ENCODE measurements around the gene ATP11C.
"Not testable (repeated sequence)": the region's sequence is repeated elsewhere in the genome, so short reads cannot be mapped to it uniquely, and the experiment has no call there.

Gene ATP11C

DNA sequence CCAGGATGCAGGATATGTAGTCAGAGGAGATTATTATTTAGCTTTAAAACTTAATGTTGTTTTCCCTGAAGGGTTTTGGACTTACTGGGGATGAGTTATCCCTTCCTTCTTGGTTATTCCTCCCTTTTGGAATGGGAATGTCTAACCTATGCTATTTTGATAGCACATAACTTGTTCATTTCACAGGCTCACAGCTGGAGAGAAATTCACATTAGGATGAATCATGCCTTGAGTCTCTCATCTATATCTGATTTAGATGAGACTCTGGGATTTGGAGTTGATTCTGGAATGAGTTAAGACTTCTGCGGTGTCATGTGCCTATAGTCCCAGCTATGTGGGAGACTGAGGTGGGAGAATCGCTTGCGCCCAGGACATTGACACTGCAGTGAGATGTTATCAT lies 81.1 kb downstream of the ATP11C start:
- DNase-seq, result no peak

GRCh38 chrX:139850968-139851367 lies 81.9 kb downstream of the ATP11C start:
- DNase-seq, result no peak

- DNase-seq, result no peak
Measured at GRCh38 chrX:139844884-139845283, 88.0 kb downstream of the ATP11C start.

DNA sequence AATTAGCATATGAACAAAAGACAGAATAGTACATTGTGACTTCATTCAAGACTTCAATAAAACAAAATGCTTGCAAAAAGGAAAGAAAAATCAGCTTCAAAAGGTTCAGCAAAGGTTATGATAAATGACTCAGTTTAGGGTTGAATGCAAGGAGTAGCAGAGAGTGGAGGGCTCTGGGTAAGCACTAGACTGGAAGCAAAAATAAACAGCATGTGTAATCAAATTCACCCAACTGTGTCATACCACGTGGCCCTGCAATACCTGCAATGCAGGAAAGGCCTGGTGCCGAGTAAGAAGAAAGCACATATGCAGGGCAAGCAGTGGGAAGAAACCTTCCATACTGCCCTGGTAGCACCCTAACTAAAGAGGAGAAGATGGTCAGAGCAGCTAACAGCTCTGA lies 88.7 kb downstream of the ATP11C start:
- DNase-seq, result no peak

DNA sequence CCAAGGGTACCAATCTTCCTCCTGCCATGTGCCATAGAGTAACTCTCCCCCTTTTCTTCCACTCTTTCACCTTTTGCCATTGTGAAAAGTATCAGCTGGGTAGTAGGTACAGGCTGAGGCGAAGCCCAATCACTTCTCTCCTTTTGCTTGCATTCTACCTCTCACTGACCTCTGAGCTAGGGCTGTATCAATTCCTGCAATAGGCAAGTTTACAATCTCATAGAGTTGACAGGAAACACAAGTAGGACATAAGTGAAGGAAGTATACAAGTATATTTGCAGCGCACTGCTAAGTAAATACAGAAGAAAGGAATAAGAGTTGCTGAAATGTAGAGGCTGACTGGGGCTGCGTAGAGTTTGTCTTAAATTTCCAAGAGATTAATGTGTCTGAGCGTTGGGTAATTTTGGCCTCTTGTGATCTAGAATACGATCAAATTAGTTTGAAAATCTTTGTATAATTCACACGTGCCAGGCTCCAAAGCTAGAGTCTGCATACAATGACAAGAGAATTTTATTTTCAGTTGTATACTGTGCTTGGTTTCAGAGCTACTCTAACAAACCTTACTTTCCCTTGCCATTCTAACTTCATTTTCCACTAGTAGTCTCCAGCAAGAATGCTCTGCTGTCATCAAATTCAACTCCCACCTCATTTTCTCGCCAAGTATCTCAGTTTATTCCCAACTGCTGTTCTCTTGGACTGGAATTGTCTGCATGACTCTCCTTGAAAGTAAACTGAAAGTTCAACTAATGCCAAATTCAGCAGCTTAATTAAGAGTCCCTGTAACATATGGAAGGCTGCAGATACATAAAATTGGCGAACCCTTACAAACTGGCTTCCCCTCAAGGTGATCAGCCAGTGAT lies 90.3 kb downstream of the ATP11C start:
- DNase-seq, result no peak

GRCh38 chrX:139836335-139836734 lies 96.5 kb downstream of the ATP11C start:
- not testable (repeated sequence) for DNase-seq

- no peak for DNase-seq
Measured at GRCh38 chrX:139834879-139835278, 98.0 kb downstream of the ATP11C start.

- DNase-seq, result no peak
Measured at GRCh38 chrX:139832718-139833309, 100.0 kb downstream of the ATP11C start.

GRCh38 chrX:139831675-139832456 lies 101.0 kb downstream of the ATP11C start:
- no peak for DNase-seq

- DNase-seq, result no peak
Measured at GRCh38 chrX:139831017-139831416, 101.8 kb downstream of the ATP11C start.

GRCh38 chrX:139828830-139829229 lies 104.0 kb downstream of the ATP11C start:
- no peak for DNase-seq

DNA sequence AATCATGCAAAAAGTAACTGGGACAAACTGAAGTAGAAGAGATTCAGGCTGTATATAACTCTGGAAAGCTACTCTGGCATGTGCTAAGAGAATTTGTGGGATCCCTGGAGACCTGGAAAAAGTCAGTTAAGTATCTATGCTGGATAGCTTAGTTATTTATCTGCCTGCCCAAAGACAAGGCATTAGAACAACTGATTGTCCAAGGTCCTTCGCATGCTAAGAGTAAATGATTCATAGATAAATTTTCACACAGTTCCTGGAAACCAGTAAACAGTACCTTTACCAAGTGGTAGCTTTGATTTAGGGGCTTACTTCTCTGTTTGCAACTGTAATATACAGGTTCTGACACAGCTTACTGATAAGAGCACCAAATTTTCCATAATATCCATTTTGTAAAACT lies 104.8 kb downstream of the ATP11C start:
- no peak for DNase-seq

DNA sequence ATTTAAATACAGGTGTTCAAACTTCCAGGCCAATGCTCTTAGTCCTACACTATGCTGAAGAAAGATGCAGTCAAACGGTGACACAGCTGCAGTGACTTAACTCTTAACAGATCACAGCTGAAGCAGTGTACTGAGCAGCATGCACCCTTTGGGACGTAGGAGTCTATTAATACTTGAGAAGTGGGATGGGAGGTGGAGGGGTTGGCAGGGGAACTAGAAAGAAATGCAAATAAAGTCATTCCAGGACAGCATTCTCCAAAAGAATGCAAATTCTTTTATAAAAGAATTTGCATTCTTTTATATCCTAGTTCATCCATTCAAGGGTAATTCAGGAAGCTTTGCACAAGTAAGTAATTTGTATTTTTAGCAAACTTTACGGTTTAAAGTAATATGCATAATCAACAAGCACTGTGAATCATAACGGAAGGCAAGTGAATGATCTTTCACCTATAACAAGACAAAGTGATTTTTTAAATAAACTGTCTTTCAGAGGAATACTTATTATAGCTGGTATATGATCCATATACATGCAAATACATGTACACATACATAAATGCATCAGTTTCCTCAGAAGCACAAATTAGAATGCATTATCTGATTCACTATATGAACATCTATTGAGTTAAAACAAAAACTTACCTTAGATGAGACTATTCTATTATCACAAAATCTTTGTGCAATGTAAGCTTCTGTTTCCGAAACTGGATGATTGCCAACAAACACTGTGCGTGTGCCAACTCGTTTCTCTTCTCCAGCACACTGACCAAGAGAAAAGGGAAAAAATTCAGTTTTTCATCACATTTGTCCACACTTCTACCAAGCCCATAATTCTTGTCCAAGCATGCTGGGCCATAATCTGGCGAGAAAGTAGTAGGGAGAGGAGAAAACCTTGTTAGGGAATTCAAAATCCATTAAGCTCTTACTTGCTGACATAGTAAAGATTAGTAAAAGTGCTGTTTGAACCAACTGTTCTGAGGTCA lies 106.5 kb downstream of the ATP11C start:
- no peak for DNase-seq

DNA sequence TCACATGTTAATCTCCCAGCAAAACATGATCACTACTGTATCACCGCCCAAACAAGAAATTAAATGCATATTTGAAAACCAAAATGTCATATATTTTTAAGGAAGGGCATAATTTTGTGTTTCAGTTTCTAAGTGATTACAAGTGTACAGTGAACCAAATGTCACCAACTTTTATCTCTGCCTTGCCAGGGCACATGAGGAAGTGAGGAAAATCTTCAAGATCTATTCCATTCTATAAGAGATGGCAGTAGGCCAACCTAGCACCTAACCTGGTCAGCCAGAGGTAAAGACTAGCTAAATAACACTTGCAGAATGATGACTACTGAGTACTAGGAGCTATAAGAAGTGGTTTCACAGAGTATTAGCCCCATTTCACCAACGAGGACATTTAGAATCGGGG lies 107.2 kb downstream of the ATP11C start:
- DNase-seq, result no peak

GRCh38 chrX:139823806-139824205 lies 109.0 kb downstream of the ATP11C start:
- DNase-seq, result no peak

GRCh38 chrX:139820358-139820984 lies 112.4 kb downstream of the ATP11C start:
- DNase-seq, result no peak

DNA sequence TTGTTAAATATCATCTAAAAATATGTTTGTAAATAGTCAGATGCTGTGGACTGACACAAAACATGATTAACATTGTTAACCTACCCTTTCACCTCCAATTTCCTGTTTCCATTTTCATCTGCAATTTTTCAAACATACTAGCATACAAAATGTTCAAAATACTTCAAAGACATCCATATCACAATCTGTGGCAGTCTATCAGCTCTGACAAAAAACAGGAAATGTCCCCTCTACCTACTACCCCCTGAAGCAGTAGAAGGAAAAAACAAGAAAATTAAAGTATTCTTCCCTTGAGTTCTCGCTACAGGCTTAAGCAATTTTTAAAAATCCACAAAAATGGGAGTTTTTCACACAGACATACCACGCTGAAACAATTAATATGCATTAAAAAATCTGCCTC lies 116.6 kb downstream of the ATP11C start:
- no peak for DNase-seq

DNA sequence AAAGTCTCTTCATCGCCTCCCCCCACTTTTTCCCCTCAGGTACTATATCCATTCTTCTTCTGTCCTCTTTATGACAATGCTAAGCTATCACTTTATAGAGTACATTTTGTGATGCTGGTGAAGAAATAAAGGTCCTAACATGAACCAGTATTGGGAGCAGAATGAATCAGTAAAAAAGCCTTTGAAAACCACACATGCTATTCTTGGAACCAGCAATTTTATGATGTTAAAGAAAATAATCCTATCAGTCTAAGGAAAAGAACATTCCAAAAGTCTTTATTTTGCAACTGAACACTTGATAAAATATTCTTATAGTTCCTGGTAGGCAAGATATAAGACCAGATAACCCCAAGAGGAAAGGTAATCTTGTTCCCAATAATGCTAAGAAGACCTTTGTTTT lies 117.1 kb downstream of the ATP11C start:
- no peak for DNase-seq

DNA sequence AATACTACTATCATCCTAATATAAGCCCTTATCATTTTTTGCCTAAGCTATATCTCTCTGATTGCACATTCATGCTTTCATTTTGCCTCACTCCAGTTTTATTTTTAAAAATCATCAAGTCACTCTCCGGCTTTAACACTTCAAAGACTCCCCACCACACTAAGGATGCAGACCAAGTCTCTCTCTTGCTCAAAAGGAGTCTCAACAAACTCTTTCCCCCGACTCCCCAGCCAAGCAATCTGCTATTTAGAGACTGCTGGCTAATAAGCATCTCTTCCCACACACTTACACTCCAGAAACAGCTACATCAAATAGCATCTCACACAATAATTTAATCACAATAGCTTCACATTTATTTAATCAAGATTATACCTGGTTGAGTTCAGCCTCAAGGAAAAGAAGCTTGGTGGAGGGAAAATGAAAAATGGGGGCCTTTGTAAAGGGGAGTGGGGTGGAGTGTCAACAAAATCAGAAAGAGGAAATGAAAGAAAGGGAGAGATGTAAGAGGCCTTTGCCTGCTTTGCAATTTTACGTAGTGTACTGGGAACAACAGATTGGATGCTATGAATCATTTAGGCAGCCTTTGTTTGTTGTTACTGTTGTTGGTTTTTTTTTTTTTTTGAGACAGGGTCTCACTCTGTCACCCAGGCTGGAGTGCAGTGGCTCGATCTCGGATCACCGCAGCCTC lies 120.8 kb downstream of the ATP11C start:
- DNase-seq, result no peak

GRCh38 chrX:139804482-139804881 lies 128.4 kb downstream of the ATP11C start:
- DNase-seq, result no peak

GRCh38 chrX:139803224-139803623 lies 129.6 kb downstream of the ATP11C start:
- no peak for DNase-seq
